GM19099 (cell line): ENCODE measurements around the gene OR6N2.

Experiments used
- POLR2A ChIP-seq: IDR thresholded peaks from 3 replicates; pipeline ENCODE4 v1.6.1; 2011; ENCODE audit warnings: low read depth; ENCODE audit not compliant: insufficient read length; ENCODE audit errors: extremely low read depth

The OR6N2 gene, protein sequence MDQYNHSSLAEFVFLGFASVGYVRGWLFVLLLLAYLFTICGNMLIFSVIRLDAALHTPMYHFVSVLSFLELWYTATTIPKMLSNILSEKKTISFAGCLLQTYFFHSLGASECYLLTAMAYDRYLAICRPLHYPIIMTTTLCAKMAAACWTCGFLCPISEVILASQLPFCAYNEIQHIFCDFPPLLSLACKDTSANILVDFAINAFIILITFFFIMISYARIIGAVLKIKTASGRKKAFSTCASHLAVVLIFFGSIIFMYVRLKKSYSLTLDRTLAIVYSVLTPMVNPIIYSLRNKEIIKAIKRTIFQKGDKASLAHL

DNA sequence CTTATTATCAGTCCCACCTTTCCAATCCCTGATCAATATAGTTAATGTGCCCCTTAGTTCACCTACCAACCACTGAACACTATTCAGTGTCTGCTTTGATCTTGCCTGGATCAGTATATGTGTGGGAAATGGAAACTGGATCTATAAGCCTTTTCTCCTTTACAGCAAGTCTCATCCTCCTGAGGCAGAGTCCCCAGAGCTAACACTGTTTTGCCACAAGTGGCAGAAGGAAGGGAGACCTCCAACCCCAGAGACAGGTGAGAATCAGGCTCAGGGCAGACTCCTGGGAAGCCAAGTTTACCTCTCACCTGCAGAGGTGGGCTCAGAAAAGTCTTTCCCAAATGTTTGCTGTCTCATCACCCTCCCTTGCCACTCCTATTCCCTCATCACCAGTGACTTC, at the start of gene OR6N2:
TSS of gene OR6N2 (minus strand) at position 101 of the 400 bp plus-strand sequence. CDS start 3,569 bp downstream, outside the sequence.
- TF ChIP-seq POLR2A, result no peak

DNA sequence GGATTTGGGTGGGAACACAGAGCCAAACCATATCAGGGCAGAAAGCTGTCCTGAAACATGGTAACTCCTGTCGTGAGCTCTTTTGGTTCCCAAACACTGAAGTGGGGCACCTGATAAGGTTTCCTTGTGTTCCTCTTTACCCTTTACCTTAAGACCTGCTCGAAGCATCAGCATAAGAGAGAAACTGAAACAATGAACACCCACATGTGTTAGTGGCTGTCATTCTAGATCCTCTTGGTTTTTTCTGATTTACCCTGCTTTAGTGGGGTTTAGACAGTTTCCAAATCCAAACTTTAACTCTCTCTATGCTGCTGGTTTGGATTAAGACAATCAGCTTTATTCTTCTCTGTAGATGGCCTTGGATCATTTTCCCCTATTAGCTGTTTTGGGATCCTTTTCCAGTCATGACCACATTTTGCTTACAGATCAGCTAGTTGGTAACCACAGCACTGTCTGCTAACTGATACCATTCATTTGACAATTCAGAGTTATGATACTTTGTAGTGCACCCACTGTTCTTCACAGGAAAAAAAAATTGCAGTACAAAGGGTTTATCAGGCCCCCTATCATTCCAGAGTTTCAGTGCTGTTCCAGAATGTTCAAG, 49.2 kb upstream of the OR6N2 start:
- no peak for TF ChIP-seq POLR2A

DNA sequence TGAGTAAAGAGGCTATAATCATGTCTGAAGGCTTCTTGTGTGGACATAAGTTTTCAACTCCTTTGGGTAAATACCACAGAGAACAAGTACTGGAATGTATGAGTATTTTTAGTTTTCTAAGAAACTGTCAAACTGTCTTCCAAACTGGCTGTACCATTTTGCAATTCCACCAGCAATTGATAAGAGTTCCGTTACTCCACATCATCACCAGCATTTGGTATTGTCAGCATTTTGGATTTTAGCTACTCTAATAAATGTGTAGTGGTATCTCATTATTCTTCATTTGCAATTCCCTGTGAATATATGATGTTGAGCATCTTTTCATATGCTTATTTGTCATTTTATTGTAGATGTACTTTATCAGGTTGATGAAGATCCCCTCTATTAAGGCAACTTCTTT, 40.7 kb upstream of the OR6N2 start:
- TF ChIP-seq POLR2A, result no peak

DNA sequence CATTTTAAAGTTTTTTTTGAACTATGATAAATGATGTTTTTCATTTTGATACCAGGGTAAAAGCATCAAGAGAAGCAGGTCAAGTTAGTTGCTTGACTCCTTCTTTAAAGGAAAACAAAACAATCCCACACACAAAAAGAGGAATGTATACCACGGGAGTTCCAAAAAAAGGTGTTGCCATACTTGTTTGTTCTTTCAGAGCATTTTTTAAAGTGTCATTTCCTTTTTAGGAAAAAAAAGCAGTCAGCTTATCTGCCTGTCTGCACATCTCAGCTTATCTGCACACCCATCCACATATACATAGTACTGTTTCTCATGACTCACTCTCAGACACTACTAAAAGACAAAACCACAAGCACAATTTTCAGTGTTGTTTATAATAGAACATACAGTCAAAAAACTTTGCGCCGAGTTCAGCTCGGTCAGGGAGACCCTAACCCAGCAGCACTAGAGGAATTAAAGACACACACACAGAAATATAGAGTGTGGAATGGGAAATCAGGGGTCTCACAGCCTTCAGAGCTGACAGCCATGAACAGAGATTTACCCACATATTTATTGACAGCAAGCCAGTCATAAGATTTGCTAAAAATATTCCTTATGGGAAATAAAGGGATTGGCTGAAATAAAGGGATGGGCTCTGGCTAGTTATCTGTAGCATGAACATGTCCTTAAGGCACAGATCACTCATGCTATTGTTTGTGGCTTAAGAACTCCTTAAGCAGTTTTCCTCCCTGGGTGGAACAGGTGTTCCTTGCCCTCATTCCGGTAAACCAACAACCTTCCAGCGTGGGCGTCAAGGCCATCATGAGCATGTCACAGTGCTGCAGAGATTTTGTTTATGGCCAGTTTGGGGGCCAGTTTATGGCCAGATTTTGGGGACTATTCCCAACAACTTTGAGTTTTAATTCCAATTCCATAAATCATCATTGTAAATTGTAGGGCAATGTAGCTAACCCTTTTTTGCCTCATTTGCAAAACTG, 38.7 kb upstream of the OR6N2 start:
- no peak for TF ChIP-seq POLR2A

DNA sequence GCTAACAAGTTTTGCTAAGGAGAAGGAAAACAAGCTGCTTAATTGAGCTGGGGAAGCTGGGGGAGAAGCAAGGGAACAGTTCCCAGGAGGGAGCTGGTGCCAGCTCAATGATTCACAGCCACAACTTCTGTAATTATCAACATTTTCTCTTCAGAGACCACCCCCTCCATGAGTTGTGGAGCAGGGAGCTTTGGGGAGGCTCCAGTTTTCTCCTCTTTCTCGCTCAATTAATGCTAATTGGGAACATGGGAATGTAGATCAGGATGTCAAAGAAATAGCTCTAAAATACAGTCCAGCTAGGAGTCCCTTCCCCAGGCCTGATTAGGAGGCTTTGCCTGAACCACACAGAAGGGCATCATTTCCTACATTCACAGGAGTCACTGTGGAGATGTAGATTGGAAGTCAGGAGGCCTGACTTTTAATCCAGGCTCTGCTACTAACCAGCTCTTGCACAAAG, 38.0 kb upstream of the OR6N2 start:
- no peak for TF ChIP-seq POLR2A

DNA sequence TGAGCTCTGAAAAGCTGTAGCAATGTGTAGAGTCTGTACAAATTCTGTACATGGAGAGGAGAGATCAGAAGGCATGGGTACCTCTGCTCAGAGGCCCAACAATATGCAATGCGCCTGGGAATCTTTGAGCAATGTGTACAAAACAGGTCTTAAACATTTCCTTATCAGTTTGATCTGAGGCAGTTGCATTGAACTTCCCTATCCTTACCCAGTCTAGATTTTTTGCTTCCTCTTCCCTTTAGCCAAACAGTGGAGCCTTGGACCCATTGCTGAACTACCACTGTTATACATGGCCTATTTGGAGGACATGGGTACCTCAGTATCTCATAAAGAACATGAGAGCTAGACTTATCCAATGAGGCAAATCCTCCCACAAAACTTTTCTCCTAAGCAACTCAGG, 37.6 kb upstream of the OR6N2 start:
- no peak for TF ChIP-seq POLR2A

DNA sequence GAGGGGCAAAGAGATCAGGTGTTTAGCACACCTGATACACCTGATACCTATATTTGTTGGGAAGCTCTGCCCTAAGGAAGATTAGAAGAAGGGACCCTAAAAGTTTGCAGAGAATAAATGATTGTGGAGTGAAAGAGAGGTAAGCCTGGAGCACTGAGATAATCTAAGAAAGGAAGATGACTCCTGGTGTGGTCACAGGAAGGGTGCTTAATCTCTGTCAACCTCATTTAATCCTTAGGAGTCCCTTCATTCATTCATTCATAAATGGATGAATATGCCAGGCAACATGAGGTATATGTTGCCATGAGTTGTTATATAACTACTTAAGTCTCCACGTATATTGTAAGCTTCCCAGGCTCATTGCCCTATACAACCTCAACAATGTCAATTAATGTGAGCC, 34.0 kb upstream of the OR6N2 start:
- no peak for TF ChIP-seq POLR2A

DNA sequence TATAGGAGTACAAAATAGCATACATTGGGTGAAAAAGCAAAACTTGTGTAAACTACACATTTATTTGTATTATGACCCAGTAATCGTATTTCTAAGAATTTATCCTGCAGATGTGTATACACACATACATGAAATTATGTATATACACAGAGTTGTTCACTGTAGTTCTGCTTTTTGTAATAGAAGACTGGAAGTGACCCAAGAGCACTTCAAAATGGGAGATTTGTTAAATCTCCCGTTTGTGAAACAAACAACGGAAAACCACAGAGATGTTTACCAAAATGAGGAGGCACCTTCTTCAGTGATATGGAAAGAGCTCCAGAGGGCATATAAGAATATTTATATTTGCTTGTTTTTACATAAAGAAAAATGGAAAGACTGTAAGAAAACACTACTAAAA, 32.2 kb upstream of the OR6N2 start:
- TF ChIP-seq POLR2A, result no peak

DNA sequence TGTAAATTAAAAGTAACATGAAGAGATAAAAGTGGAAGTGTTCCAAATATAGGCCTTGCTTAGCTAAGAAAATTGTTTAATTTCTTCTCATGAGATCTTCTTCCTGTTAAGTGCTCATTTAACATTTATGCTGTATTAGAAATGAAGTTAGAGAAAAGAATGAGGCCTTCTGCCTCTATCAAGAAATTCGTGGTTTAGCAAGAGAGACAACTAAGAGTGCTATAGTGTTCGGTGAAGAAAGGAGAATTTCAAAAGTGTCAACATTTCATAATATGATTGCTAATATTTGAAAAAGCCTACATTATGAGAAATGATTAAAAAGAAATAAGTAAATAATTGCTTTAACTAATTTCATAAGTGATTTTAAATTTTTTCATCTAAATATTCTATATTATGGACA, 31.3 kb upstream of the OR6N2 start:
- TF ChIP-seq POLR2A, result no peak

DNA sequence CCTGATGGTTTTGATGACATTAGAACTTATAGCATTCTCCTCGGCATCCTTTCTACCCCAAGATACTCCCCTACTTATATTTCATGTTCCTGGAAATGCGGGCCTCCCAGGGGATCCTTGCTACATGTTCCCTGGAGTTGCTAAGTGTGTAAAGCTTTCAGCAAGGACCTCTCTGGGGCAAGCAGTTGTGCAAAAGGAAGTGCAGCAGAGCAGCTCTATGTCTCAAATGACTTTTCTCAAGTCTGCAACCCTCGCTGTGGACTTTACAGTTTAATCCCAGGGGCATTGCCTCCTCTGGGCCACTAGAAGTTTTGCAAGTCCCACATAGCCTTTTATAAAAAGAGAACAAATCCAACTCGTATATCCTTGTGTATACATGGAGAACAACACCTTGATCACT, 29.3 kb upstream of the OR6N2 start:
- TF ChIP-seq POLR2A, result no peak

DNA sequence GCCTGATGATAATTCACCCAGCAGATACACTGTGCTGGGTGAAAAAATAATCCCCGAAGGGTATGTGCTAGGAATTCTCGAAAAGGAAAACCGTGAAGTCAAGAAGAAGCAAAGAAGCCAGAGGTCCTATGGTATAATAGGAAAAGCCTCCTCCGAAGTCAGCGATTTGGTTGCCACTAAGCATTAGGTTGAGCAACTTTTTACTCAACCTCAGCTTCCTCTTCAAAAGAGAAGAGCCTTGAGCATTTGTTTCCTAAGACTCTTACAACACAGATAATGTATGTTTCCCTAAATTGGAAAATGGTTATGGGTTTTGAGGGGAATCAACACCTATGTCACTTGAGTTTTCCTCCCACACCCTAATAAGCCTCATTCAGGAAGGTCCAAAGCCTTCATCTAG, 28.9 kb upstream of the OR6N2 start:
- no peak for TF ChIP-seq POLR2A

DNA sequence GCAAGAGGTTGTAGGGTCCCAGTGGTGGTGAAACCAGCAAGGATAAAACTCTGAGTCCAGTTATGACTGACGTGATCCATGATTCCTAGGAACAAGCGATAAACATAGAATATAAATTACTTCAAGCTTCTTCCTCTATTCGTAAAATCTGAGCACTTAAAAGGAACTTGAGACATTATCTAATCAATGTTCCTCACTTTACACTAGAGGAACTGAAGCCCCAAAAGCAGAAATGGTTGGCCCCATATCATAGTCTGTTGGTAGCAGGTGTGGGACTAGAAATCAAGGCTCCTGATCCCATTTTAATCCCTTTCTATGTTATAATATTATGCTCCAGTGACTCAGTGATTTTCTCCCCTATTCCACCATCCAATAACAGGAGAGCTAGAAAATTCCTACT, 28.3 kb upstream of the OR6N2 start:
- no peak for TF ChIP-seq POLR2A

DNA sequence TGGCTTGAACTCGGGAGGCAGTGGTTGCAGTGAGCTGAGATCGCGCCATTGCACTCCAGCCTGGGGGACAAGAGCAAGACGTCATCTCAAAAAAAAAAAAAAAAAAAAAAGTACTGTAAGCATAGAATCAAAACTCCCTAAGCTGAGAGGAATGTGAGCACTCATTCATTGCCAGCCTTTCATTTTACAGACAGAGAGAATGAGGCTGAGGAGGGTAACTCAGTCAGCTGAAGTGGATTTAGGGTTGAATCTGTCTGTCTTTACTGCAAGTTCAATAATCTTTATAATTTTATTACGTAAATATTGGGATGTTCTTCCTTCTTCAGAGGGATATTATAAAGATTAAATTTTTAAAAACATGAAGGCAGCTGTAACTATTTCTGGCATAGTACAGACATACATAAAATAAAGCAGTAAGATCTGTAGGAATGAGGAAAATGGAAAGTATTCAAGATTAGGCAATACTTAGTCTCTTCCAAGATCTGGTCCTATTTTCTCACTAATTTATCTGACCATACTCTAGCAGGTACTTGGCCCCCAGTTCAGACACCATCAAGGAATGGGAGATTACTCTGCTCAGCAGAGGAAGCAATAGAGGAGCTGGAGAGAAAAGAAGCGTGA, 26.0 kb upstream of the OR6N2 start:
- no peak for TF ChIP-seq POLR2A

DNA sequence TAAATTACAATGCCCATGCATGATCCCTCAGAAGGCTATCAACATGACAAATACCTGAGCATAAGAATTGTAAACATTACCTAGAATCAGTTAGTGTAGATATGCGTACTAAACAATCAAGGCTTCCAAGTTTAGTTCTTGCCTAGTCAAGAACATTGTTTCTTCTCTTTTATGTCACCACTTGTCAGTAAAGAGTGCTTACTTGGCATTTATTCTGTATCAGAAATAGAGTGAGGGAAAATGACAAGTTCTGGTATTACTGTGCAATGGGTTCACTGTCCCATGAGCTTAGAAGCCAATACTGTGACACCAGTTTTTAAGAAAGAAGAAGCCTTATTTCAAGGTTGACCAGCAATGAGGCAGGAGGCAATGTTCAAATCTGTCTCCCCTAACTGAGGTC, 22.7 kb upstream of the OR6N2 start:
- TF ChIP-seq POLR2A, result no peak

DNA sequence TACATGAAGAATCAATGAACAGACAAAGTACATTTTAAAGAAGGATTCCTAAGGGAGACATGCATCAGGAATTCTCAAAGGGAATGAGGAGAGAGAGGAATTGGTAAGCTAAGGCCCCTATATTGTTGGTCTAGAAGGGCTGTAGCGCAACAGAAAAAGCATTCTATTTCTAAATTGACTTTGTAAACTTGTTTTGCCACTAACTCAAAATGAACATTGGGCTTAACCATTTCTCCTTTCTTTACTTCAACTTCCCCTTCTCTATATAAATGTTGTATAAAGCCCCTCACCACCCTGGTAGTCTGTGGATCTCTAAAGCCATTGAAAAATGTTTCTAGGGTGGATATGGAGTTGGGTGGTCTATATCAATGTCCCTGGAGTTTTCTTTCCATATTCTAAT, 20.4 kb upstream of the OR6N2 start:
- no peak for TF ChIP-seq POLR2A
